Natural killer cell treated with Interleukin-12 subunit alpha and Interleukin-12 subunit beta and Interleukin-15 and Interleukin-18, amount 100 ng/mL, for 72 hours (primary cell): Measurements from ENCODE around the gene DFFA. TPM values are rescaled to one million over a fixed set of nuclear protein-coding genes. Genes with fewer than 3 reads are reported as not detected.

Source experiments
- ATAC-seq, 2 donors: fragments of 150-1000 bp; cut with Tn5 transposase in 1 of 2; sonication (Bioruptor Pico), chemical (Tn5 transposase) in 1 of 2; 2 replicates each; pipeline ENCODE4 v1.10.0; 2021
- DNase-seq: peaks from one replicate; pipeline ENCODE4 v3.0.0; 2022; ENCODE audit warnings: low spot score
- H3K27ac Mint-ChIP-seq, 2 donors: 1 replicate in 1 of 2; 2 replicates in 1 of 2; pipeline ENCODE4 v1.8.0; 2022; ENCODE audit warnings: mixed read lengths in 2 of 2, mild to moderate bottlenecking in 1 of 2, moderate library complexity in 1 of 2
- H3K27me3 Mint-ChIP-seq, 2 donors: 1 replicate in 1 of 2; 2 replicates in 1 of 2; pipeline ENCODE4 v1.8.0; 2022; ENCODE audit warnings: mixed read lengths in 2 of 2
- H3K36me3 Mint-ChIP-seq: one replicate; pipeline ENCODE4 v1.8.0; 2022; ENCODE audit warnings: mixed read lengths
- H3K4me1 Mint-ChIP-seq, 2 donors: 1 replicate in 1 of 2; 2 replicates in 1 of 2; pipeline ENCODE4 v1.8.0; 2022; ENCODE audit warnings: low read depth in 2 of 2, mixed read lengths in 2 of 2, mild to moderate bottlenecking in 1 of 2
- H3K4me3 Mint-ChIP-seq: one replicate; pipeline ENCODE4 v1.8.0; 2022; ENCODE audit warnings: mixed read lengths
- H3K9me3 Mint-ChIP-seq: 2 replicates; pipeline ENCODE4 v1.8.0; 2022; ENCODE audit warnings: mixed read lengths
- total RNA-seq, 2 donors: library from RNA; stranded (reverse); gene quantifications; one replicate each; pipeline ENCODE4 v1.2.3, GENCODE V29; 2022

The DFFA gene
- 10 to 100 TPM; 40.0 to 59.4 TPM for total RNA-seq

DNA sequence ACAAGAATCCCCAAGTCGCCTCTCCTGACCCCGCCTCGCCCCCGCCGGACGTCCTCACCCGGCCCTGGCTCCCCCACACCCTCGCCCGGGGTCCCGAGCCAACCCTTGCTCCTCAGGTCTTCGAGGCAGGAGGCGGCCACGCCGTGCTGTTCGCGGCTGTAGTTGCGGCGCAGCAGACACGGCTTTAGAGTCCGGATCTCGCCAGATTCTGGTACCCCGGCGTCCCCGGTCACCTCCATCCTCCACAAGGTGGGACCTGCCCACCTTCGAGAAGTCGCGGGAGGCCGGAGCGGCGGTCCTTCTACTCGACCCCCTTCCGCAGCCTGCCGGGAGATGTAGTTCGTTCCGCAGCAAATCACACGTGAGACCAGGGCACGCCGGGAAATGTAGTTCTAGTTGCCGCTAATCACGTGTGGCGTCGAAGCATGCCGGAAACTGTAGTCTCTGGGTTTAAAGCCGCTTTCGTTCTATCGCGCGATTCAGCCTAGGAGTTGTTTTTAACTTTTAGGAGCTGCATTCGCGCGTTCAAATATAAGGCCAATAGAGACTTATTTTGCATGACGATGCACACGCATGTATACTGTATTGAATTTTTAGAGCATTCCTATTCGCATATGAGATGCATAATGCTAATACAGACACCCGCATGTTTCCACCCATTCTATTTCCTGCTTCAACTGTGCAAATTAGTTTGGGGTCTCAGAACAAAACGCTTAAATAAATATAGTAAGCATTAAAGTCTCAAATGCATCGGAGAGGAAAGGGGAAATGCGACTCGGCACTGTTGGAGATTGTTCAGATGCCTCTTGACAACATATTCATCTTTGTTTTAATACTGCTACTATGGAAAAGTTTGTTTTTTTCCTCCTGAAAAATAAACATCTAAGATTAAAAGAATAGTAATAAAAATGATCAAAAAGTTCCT, at the start of gene DFFA:
TSS of gene DFFA (minus strand) at position 310 of the 925 bp plus-strand sequence. CDS start at position 239, 71 bp downstream.
- Mint-ChIP-seq H3K36me3 (peaks cover 7% of the 10 kb centered on the region), H3K4me1 (peaks cover 35% of the 10 kb centered on the region in 2 donors), H3K27ac (peak within 1 kb of the TSS; percentile 94 to 97)

GRCh38 chr1:10521537-10522157, 49.3 kb upstream of the DFFA start:
- Mint-ChIP-seq H3K27me3 (no peaks in the 10 kb centered on the region), H3K9me3 (no peaks in the 10 kb centered on the region), H3K4me3 (peak overlapping the region; percentile 50), H3K36me3 (no peaks in the 10 kb centered on the region), H3K27ac (peak overlapping the region; percentile 4 to 40), H3K4me1 (peaks cover 42 to 55% of the 10 kb centered on the region in 2 donors)
- no peak for ATAC-seq
- no peak for DNase-seq

More for the DNA sequence above, at the start of gene DFFA:
- peak; percentile 88 to 92 for ATAC-seq
- H3K9me3 Mint-ChIP-seq: no peaks in the 10 kb centered on the region
- DNase-seq: peak; percentile 94
- H3K27me3 Mint-ChIP-seq: no peaks in the 10 kb centered on the region
- peak within 1 kb of the TSS; percentile 98 for H3K4me3 Mint-ChIP-seq

DNA sequence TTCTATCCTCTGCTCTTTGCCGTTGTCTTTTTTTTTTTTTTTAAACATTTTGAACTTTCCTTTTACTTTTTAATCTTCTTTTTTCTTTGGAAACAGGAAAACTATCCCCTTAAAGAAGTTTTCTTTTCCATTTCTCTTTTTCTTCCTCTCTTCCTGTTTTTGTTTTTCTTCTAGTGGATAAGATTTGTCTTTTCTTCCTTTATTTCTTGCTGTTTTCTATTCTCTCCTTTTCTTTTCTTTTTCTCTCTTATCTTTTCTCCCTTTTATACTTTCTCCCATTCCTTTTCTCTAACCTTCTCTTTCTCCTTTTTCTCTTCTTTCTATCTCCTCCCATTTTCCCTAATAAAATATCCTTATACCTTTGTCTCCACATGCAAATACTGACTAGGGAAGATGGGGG, 48.6 kb upstream of the DFFA start:
- H3K4me1 Mint-ChIP-seq: peaks cover 48 to 60% of the 10 kb centered on the region in 2 donors
- no peaks in the 10 kb centered on the region for H3K27me3 Mint-ChIP-seq
- no peaks in the 10 kb centered on the region for H3K36me3 Mint-ChIP-seq
- DNase-seq (no peak), ATAC-seq (no peak)
- H3K9me3 Mint-ChIP-seq: no peaks in the 10 kb centered on the region
- H3K4me3 Mint-ChIP-seq: no peak overlapping the region
- peak overlapping the region; percentile 4 to 40 for H3K27ac Mint-ChIP-seq

GRCh38 chr1:10520497-10520896, 48.2 kb upstream of the DFFA start:
- Mint-ChIP-seq H3K4me3 (no peak overlapping the region), H3K4me1 (peaks cover 53 to 65% of the 10 kb centered on the region in 2 donors), H3K9me3 (no peaks in the 10 kb centered on the region), H3K27ac (peak overlapping the region in 1 of 2 donors; percentile 40), H3K36me3 (no peaks in the 10 kb centered on the region), H3K27me3 (no peaks in the 10 kb centered on the region)
- ATAC-seq (no peak), DNase-seq (no peak)

- ATAC-seq: no peak
- Mint-ChIP-seq H3K9me3 (no peaks in the 10 kb centered on the region), H3K4me1 (peaks cover 52 to 64% of the 10 kb centered on the region in 2 donors), H3K27me3 (no peaks in the 10 kb centered on the region), H3K4me3 (no peak overlapping the region), H3K36me3 (no peaks in the 10 kb centered on the region), H3K27ac (no peak overlapping the region)
- DNase-seq: no peak
Measured at GRCh38 chr1:10519016-10519417, 46.7 kb upstream of the DFFA start.

DNA sequence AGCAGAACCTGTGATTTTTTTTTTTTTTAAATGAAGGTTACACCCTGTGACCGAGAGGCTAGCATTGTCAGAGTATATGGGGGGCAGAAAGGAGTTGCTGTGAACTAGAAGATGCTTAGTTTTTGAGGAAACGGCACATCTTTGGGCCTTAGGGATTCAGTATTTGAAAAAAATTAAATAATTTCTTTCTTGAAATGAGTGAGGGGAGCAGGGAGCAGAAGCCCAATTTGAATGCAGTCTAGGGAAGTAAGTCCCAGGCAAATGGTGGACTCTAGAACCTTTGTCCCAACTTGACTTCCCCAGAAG, 45.3 kb upstream of the DFFA start:
- no peaks in the 10 kb centered on the region for H3K36me3 Mint-ChIP-seq
- H3K4me3 Mint-ChIP-seq: no peak overlapping the region
- DNase-seq: no peak
- ATAC-seq: no peak
- H3K27me3 Mint-ChIP-seq: no peaks in the 10 kb centered on the region
- H3K27ac Mint-ChIP-seq: peak overlapping the region in 1 of 2 donors; percentile 42
- H3K9me3 Mint-ChIP-seq: no peaks in the 10 kb centered on the region
- peaks cover 56 to 66% of the 10 kb centered on the region in 2 donors for H3K4me1 Mint-ChIP-seq

DNA sequence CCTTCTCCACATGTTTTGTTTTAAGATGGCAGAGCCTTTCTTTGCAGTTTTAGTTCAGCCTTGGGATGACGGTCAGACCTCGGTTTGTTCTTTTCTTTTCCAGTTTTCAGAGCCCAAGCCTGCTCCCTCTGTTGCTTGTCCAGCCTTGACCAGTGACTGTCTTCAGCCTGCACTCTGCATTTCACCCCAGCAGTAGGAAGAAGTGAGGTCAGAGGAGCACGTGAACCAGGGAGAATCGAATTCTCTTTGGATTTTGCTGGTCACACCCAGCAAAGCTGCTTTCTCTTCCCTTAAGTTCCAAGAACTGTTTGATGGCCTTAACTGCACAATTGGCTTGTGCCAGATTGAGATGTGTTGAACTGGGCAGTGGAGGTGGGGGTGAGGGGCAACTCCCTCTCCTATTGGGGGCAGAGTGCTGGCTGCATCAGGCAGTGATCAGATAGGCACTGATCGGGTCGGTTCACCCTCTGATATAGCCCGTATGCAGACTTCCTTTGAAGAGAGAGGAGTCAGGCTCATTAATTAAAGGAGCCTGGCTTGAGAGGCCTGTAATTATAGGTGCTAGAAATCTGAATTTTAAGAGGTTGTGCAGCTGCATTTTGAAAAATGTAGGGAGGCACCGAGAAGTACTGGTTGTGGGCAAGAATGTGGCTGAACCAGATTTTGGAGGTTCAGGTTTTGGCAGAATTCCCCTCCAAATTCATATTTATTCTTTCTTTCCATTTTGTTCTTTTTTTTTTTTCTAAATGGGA, 44.8 kb upstream of the DFFA start:
- no peak for ATAC-seq
- Mint-ChIP-seq H3K4me1 (peaks cover 53 to 65% of the 10 kb centered on the region in 2 donors), H3K4me3 (no peak overlapping the region), H3K9me3 (no peaks in the 10 kb centered on the region), H3K36me3 (no peaks in the 10 kb centered on the region), H3K27ac (peak overlapping the region; percentile 10 to 42), H3K27me3 (no peaks in the 10 kb centered on the region)
- DNase-seq: no peak

DNA sequence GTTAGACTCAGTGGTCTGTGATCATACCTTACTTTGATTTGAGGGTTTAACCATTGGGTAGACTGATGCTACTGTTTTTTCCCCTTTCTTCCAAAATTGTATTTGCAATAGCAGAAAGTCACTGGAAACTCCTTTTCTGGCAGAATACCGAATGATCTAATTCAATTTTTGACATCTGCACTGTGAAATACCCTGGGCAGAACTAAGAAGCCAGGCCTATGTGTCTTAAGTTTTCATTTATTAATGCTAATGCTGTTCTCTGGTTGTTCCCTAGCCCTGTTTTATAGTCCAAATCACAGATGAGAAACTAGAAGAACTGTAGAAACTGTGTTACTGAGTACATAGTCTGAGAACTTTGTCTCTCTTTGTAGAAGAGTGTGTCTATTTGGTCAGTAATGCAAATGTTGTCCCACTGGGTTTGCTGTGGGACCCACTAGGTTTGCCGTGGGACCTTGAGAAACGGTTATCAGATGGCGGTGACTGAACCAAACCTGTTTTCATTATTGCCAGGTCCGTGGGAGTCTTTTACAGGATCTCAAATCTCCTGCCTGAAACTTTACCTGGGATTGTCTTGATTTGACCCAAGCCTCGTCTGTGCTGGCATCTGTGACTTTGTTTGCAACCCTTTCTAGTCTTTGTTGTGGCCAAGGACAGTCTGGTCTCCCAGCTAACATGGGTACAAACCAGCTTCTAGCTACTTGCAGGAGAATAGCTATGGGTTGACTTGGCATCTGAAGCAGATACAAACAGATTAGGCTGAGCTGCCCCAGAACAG, 43.8 kb upstream of the DFFA start:
- ATAC-seq (no peak), DNase-seq (no peak)
- Mint-ChIP-seq H3K4me1 (peaks cover 52 to 65% of the 10 kb centered on the region in 2 donors), H3K27ac (peak overlapping the region; percentile 62 to 91), H3K36me3 (no peaks in the 10 kb centered on the region), H3K9me3 (no peaks in the 10 kb centered on the region), H3K4me3 (peak overlapping the region; percentile 36), H3K27me3 (no peaks in the 10 kb centered on the region)

DNA sequence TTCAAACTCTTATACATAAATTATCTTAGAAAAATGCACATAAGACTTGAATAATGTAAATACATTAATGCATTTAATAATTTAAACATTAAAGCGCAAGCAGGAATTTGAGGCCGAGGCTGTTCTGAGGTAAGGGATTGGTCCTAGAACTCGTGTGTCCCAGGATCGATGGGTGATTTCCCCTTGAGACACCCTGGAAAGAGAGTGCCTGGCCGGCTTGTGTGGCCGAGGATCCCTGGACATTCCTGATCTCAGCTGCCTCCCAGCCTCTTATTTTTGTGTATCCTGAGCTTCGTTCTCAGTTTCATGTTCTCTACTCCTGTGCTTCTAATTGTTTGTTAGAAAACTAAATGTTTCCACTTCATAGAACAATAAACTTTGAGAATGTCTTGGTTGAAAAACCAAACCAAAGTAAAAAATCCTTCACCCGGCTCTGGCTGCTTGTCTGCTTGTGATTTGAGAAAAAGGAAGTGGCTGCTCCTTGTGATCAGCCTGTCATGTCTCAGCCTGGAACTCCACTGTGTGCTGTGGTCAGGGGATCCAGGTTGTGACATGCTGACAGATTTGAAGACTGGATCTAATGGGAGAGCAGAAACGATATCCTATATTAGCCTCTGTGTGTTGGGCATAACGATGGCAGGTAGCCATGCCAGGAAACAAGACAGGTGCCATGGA, 43.1 kb upstream of the DFFA start:
- Mint-ChIP-seq H3K4me3 (peak overlapping the region; percentile 36), H3K36me3 (no peaks in the 10 kb centered on the region), H3K27ac (peak overlapping the region; percentile 62 to 91), H3K27me3 (no peaks in the 10 kb centered on the region), H3K4me1 (peaks cover 58 to 68% of the 10 kb centered on the region in 2 donors), H3K9me3 (no peaks in the 10 kb centered on the region)
- DNase-seq (no peak), ATAC-seq (no peak)

- Mint-ChIP-seq H3K4me1 (peaks cover 65 to 75% of the 10 kb centered on the region in 2 donors), H3K4me3 (peak overlapping the region; percentile 73), H3K36me3 (no peaks in the 10 kb centered on the region), H3K9me3 (no peaks in the 10 kb centered on the region), H3K27me3 (no peaks in the 10 kb centered on the region), H3K27ac (peak overlapping the region; percentile 92 to 93)
- no peak for ATAC-seq
- DNase-seq: no peak
Measured at GRCh38 chr1:10514490-10515235, 42.3 kb upstream of the DFFA start.

DNA sequence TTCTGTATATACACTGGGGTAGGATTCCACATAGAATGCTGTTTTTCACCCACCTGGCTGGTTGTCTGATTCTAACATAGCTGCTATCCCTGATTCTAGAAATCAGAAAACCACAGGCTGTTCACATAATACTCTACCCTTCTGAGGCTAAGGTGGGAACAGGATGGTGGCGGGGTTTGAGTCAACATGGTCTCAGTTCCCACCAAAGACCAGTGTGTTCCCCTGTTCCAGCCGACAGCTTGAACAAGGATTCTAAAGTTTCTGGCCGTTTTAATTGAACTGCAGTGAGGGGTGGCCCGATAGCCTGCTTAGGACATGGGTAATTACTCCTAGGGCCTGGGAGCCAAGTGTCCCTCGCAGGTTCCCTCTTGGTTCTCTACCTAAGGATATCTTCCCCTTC, 40.9 kb upstream of the DFFA start:
- Mint-ChIP-seq H3K9me3 (no peaks in the 10 kb centered on the region), H3K27me3 (no peaks in the 10 kb centered on the region), H3K4me3 (peak overlapping the region; percentile 73), H3K4me1 (peaks cover 66 to 75% of the 10 kb centered on the region in 2 donors), H3K36me3 (no peaks in the 10 kb centered on the region), H3K27ac (peak overlapping the region; percentile 92 to 93)
- ATAC-seq (peak; percentile 46 to 65), DNase-seq (no peak)

- no peaks in the 10 kb centered on the region for H3K27me3 Mint-ChIP-seq
- no peak for DNase-seq
- peaks cover 64 to 71% of the 10 kb centered on the region in 2 donors for H3K4me1 Mint-ChIP-seq
- H3K36me3 Mint-ChIP-seq: no peaks in the 10 kb centered on the region
- no peak for ATAC-seq
- H3K9me3 Mint-ChIP-seq: no peaks in the 10 kb centered on the region
- peak overlapping the region; percentile 92 to 93 for H3K27ac Mint-ChIP-seq
- H3K4me3 Mint-ChIP-seq: peak overlapping the region; percentile 73
Measured at GRCh38 chr1:10511494-10511885, 39.2 kb upstream of the DFFA start.
